ENCODE results near the gene ADGRG7.

- no peak for TF ChIP-seq CTCF (conservative IDR thresholded peaks at IDR 0.05 in 1 of 2, IDR thresholded peaks at IDR 0.05 in 1 of 2; ENCODE audit: low read depth in 1 of 2, low read length in 2 of 2)
- no peak for TF ChIP-seq EZH2 (IDR thresholded peaks at IDR 0.05; ENCODE audit: low read length, missing control alignments)
Observed at GRCh38 chr3:100627491-100627890, 18.1 kb downstream of the ADGRG7 start.

Data from fibroblast of lung (primary cell).